ENCODE measurements around the gene KRTAP17-1. TPM values are rescaled to one million over a fixed set of nuclear protein-coding genes. Genes with fewer than 3 reads are reported as not detected.

KRTAP17-1 gene
- total RNA-seq, 1 donor = not detected

- peak; percentile 95 for DNase-seq (ENCODE audit: insufficient read length, low spot score, missing footprints)
- H2AFZ ChIP-seq (ENCODE audit: low read length) = peak overlapping the region; percentile 21
- H4K20me1 ChIP-seq (ENCODE audit: insufficient read depth, low read length) = no peaks in the 10 kb centered on the region
- no peaks in the 10 kb centered on the region for H3K27me3 ChIP-seq (ENCODE audit: insufficient read depth, low read length)
- peak; percentile 81 for TF ChIP-seq CTCF (IDR thresholded peaks at IDR 0.05; ENCODE audit: extremely low read depth, low read depth, low read length)
- H3K27ac ChIP-seq (ENCODE audit: low read depth, low read length) = no peak overlapping the region
- H3K4me1 ChIP-seq (ENCODE audit: insufficient read depth, low read length) = no peaks in the 10 kb centered on the region
- no peak overlapping the region for H3K4me3 ChIP-seq (ENCODE audit: insufficient read depth, low read length)
- H3K36me3 ChIP-seq (ENCODE audit: insufficient read depth, low read length) = no peaks in the 10 kb centered on the region
- no peak overlapping the region for H3K4me2 ChIP-seq (ENCODE audit: insufficient read depth, low read length)
- H3K79me2 ChIP-seq (ENCODE audit: insufficient read depth, low read length) = no peaks in the 10 kb centered on the region
- H3K9me3 ChIP-seq (ENCODE audit: low read depth, low read length) = no peaks in the 10 kb centered on the region
These were observed 13.9 kb upstream of the KRTAP17-1 start for GRCh38 chr17:41329279-41329948.

- no peak overlapping the region for H2AFZ ChIP-seq (ENCODE audit: low read length)
- no peaks in the 10 kb centered on the region for H4K20me1 ChIP-seq (ENCODE audit: insufficient read depth, low read length)
- no peaks in the 10 kb centered on the region for H3K36me3 ChIP-seq (ENCODE audit: insufficient read depth, low read length)
- no peak for TF ChIP-seq CTCF (IDR thresholded peaks at IDR 0.05; ENCODE audit: extremely low read depth, low read depth, low read length)
- H3K4me3 ChIP-seq (ENCODE audit: insufficient read depth, low read length) = no peak overlapping the region
- H3K27ac ChIP-seq (ENCODE audit: low read depth, low read length) = no peak overlapping the region
- no peaks in the 10 kb centered on the region for H3K27me3 ChIP-seq (ENCODE audit: insufficient read depth, low read length)
- H3K4me2 ChIP-seq (ENCODE audit: insufficient read depth, low read length) = no peak overlapping the region
- H3K4me1 ChIP-seq (ENCODE audit: insufficient read depth, low read length) = no peaks in the 10 kb centered on the region
- H3K79me2 ChIP-seq (ENCODE audit: insufficient read depth, low read length) = no peaks in the 10 kb centered on the region
- H3K9me3 ChIP-seq (ENCODE audit: low read depth, low read length) = no peaks in the 10 kb centered on the region
- DNase-seq (ENCODE audit: insufficient read length, low spot score, missing footprints) = no peak
These were observed 12.7 kb upstream of the KRTAP17-1 start for GRCh38 chr17:41328207-41328606.

- Histone ChIP-seq H3K9me3 (ENCODE audit: low read depth, low read length) (no peaks in the 10 kb centered on the region), H3K36me3 (ENCODE audit: insufficient read depth, low read length) (no peaks in the 10 kb centered on the region), H3K27ac (ENCODE audit: low read depth, low read length) (no peak overlapping the region), H3K4me1 (ENCODE audit: insufficient read depth, low read length) (no peaks in the 10 kb centered on the region), H3K79me2 (ENCODE audit: insufficient read depth, low read length) (no peaks in the 10 kb centered on the region), H3K4me2 (ENCODE audit: insufficient read depth, low read length) (no peak overlapping the region), H3K27me3 (ENCODE audit: insufficient read depth, low read length) (no peaks in the 10 kb centered on the region), H3K4me3 (ENCODE audit: insufficient read depth, low read length) (no peak overlapping the region), H2AFZ (ENCODE audit: low read length) (peak overlapping the region; percentile 0), H4K20me1 (ENCODE audit: insufficient read depth, low read length) (no peaks in the 10 kb centered on the region)
- TF ChIP-seq CTCF (IDR thresholded peaks at IDR 0.05; ENCODE audit: extremely low read depth, low read depth, low read length) = no peak
- no peak for DNase-seq (ENCODE audit: insufficient read length, low spot score, missing footprints)
These were observed 12.1 kb upstream of the KRTAP17-1 start for GRCh38 chr17:41327411-41328120.
